Measurements from ENCODE around the gene TBC1D5.

Gene TBC1D5

DNA sequence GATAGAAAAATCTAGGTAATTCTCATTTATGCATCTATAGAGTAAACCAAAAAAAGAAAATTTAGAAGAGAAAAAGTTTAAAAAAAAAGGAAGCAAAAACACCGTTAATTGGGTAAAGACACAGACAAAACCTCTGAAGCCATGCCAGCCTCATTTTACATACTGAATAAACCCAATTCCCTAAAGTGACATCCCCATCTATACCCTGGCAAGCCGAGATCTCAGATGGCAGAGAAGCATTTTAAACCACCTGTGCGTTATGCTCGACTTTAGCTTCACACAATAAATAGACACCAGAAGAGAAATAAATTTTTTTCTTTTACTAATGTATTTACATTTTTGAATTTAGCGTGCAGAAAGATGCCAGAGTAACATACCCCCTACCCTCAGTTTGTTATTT lies 475.6 kb downstream of the TBC1D5 start:
- no peak for DNase-seq

DNA sequence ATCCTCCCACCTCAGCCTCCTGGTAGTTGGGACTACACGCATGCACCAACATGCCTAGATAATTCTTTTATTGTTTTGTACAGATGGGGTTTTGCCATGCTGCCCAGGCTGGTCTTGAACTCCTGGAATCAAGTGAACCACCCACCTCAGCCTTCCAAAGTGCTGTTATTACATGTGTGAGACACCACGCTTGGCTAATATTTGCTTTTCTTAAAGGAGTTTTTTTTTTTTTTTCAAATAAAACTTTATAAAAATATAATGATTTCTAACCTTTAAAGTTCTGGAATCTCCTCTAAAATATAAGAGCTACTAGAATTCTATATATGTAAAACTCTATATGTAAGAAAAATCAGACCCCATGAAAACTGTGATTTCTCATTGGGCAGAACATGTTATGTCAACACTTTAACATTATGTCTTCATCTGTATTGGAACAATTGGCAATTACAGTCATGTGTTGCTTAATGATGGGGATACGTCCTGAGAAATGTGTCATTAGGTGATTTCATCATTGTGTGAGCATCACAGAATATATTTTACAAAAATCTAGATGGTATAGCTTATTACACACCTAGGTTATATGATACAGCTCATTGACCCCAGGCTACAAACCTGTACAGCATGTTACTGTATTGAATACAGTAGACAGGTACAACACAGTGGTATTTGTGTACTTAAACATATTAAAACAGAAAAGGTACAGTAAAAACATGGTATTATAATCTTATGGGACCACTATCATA lies 480.6 kb downstream of the TBC1D5 start:
- DNase-seq, result no peak

DNA sequence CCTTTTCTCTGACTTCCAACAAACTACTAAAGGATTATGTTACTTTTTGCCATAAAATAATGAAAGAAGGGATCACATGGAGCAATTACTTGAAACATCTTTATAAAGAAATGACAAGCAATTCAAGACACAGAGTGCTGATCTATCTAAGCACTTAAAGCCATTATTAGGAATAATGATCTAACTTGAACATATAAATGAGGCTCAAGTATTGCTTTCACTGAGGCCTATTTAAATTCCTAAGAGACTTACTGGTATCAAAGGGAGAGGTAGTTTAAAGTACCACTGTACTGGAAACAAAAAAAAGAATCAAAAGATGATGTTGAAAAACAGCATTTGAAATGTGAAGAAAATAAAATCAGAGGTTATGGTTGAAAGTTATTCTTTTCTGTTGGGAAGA lies 482.2 kb downstream of the TBC1D5 start:
- DNase-seq, result no peak

DNA sequence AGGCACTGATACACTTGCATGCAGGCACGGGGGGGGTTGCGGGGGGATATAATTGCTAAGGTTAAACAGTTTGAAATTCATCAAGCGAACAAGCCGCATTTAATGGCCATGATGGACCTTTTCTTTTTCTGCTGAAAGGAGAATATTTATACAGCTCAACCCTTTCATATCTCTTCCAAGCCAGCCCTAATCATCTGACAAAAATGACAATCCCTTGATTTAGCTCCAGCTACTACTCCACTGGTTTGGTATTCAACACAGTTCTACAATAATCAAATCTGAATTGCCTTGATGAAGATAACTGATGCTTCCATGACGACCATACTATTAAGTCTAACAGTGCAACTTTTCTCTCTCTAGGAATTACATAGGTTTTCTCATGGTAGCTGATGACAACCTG lies 482.7 kb downstream of the TBC1D5 start:
- DNase-seq, result no peak

DNA sequence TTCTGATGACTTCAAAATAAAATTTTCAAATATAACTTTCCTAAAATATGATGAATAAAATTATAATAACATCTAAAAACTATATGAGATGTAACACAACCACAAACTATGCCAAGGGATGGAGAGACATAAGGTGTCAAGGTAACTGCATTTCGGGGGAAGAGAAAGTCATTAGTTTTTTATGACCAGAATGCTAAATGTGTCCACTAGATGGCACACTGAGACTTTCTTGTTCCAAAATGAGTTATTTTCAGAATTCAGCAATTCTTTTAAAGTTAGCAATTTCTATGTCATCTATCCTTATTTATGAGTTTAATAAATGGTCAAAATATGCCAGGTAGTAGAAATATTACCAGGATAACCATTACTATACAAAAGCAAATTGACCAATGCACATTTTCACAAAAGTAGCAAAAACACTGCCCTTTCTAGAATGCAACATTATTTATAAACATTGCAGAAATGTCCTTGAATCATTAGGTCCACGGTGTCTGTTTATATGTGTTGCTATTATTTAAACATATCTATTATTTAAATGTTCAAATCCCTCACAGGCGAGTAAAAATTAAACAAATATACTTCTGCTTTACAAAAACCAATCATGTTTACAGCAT lies 483.5 kb downstream of the TBC1D5 start:
- DNase-seq, result no peak

DNA sequence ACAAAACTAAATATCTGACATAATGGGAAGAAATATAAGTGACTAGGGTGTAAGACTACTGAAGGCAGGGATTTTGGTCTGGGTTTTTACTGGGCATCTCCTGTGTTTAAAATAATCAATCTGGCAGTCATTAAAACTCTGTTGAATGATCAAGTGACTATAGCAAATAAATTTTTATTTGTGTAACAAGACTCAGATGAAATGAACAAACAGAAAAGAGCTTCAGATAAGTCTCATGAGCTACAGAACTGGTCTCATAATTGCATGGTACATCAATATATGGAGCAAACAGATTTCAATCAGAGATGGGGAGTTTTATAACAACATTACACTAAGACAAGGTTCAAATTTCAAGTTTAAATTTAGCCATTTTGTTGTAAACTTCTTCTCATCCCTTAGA lies 485.2 kb downstream of the TBC1D5 start:
- DNase-seq, result no peak

DNA sequence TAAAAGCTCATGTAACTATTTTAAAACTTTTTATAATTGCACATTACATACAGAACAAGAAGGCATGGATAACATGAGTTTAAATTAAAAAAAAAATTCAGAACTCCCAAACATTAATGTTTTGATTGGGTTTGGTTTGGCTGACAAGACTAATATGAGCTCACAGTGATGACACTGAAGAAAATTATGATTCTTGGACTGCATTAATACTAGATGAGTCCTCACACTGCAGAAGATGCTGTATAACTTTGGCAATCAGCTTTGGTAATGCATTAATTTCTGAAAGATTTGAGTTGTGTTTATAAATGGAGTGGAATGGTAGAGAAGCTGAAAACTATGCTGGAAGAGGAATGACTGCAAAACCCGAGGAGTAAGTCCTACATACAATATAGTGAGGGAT lies 498.8 kb downstream of the TBC1D5 start:
- DNase-seq, result no peak

DNA sequence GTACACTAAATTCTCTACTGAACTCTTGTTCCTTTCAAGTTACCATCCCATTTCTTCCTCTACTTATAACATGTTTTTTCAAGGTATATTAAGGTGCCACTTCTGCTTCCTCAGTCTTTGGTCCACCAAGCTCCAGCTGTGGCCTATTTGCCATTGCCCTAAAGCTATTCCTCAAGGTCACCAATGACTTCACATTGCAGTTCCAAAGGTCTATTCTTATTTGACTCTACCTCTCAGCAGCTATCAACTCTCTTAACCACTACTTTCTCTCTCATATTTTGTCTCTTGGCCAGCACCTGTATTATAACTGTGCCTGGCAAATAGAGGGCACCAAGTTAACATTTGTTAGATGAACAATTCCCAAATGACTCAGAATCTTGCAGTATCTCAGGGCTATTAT lies 503.0 kb downstream of the TBC1D5 start:
- no peak for DNase-seq

DNA sequence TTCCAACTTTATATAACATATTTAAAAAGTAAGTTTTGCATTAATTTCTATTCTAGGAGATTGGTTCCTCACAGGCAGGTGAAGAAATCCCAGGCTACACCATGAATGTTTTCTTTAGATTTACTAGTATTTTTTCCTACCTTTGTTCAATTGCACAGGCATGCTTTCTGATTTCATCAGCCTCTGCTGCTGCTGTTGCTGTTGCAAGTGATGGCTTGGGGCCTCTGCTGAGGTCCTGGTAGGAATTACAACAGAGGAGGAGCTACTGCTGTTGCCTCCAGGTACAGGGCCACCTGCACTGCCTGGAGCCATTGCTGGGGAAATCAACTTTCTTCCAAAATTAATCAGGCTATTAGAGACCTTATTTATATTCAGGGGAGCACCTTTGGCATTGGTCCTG lies 504.4 kb downstream of the TBC1D5 start:
- no peak for DNase-seq

DNA sequence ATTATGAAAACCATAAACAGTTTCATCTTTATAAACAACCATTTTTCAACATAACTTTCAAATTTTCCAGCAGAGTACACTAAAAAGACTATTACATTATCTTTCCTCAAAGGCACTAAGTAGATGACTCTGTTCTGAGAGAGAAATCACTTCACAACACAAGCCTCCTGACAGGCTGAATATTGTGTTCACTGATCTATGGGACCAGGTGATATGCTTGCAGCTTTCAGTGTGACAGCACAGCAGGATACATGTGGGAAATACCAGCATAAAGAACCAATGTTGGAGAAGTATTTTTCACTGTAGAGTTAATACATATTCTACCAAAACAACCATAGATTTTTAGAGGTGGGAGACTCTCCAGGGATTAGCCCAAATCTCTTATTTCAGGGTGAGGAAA lies 507.1 kb downstream of the TBC1D5 start:
- DNase-seq, result no peak

DNA sequence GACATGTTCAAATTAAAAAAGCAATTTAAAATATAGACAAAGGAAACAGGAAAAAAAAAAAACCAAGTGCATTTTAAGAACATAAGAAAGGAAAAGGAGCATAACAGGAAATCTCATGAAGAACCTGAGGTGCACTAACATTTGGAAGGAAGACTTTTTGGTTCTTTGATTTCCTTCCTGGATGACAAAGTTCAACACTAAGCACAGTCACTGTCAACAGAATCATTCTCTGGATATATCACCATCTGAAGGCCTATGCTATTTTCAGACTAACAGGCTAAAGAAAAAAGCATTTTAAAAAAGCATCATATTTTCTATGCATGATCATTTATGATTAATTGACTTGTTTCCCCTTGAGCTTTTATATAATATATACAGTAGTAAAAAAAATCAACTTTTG lies 508.0 kb downstream of the TBC1D5 start:
- no peak for DNase-seq

DNA sequence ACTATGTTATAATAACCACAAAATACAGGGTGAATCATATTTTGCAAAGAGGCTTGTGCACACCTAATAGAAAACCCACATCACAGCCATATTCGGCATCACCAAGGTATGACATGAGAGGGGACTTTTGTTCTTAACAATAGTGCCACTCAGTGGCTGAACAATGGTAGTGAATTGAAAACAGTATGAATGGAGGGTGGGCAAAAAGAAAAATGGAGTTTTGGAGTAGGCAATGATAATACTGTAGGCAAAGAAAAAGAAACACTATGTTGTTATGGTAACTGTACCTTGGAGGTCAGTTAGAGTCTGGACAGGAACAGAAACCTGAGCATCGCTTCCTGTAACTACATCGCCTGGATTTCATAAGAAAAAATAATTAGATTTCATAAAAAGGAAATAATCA lies 509.0 kb downstream of the TBC1D5 start:
- DNase-seq, result no peak

DNA sequence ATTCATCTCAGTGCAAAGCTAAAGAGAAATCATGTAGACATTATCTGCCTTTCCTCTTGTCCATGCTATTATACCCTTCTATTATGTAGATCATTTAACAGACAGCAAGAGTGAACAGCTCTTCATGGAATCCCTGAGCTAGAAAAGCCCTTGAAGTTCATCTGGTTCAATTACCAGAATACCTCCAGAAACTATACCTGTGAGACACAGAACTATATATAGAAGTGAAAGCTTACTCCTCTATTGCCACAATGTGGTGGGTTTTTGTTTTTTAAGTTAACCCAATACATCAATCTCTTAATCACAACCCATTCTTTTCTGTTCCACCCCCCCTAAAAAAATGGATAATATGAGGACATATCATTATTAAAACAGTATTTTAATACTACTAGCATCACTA lies 510.0 kb downstream of the TBC1D5 start:
- DNase-seq, result no peak

DNA sequence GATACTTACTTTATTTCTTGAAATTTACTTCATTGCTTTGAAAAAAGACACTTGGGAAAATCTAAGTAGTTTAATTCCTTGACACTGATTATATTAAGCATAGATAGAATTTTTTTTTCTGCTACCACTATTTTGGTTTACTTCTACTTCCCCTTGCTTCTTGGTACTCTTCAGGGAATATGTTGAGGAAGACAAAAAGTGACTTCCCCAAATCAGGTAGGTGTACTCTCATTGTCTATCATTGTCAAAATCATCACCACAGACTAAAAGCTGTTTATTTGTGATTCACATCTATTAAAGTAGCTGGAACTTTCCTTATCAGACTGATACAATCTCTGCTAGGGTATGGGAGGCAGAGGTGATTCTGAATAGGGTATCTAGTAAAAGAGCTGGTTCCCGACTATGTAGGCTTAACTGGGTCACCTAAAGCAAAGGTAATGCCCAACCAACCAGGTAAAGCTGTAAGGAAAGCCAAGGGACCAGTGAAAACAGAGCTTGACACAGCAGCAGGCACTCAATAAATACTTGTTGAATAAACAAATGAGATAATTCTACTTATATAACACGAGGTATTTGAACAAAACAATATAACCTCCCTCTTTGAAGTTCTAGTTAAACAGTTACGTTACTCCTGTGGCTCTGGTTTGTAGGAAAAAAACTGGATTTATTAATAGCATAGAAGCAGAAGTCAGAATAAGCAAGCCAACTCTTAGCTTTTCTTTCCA lies 510.7 kb downstream of the TBC1D5 start:
- no peak for DNase-seq

DNA sequence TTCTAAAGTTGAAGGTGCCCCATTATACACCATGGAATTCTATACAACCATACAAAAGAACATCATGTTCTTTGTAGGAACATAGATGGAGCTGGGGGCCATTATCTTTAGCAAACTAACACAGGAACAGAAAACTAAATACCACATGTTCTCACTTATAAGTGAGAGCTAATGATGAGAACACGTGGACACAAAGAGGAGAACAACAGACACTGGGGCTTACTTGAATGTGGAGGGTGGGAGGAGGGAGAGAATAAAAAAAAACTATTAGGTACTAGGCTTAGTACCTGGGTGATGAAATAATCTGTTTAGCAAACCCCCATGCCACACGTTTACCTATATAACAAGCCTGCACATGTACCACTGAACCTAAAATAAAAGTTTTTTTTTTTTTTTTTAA lies 515.0 kb downstream of the TBC1D5 start:
- DNase-seq, result no peak

DNA sequence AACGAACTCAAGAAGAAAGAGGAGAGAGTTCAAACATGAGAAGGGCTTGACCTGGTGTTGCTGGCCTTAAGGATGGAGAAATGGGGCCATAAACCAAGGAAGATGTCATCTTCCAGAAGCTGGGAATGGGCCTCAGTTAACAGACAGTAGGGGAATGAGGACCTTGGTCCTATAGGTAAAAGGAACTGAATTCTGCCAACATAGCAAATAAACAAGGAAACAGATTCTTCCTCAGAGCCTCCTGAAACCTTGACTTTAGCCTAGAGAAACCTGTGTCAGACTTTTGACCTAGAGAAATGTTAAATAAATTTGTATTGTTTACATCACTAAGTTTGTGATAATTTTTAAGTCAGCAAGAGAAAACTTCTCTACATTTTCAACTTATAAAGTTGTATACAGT lies 520.9 kb downstream of the TBC1D5 start:
- no peak for DNase-seq

DNA sequence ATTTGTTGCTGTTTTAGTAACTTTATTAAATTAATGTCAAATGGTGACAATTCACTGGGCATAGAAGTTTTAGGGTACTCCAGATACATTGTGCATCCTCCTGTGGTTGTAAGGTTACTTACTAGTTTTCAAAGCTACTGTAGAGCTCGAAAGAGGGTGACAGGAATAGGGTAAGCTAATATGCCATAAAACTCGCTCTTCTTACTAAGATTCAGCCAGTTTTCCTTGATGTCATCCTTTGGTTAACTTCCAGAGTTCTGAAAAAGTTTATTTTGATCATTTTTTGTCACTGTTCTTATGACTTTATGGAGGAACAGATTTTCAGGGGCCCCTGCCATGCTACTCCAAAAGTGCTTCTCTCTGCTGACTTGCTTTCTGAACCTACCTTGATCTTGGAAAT lies 522.8 kb downstream of the TBC1D5 start:
- DNase-seq, result no peak

DNA sequence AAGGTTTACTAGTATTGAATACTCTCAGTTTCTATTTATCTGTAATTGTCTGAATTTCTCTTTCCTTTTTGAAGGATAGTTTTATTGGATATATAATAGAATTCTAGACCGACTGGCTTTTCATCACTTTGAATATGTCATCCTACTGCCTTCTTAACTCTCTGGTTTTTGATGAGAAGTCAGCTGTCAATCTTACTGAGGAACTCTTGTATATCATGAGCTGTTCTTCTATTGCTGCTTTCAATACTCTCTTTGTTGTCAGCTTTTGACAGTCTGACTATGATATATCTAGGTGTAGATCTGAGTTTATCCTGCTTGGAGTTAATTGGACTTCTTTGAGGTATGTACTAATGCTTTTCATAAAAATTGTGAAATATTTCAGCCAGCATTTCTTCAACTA lies 523.8 kb downstream of the TBC1D5 start:
- no peak for DNase-seq

DNA sequence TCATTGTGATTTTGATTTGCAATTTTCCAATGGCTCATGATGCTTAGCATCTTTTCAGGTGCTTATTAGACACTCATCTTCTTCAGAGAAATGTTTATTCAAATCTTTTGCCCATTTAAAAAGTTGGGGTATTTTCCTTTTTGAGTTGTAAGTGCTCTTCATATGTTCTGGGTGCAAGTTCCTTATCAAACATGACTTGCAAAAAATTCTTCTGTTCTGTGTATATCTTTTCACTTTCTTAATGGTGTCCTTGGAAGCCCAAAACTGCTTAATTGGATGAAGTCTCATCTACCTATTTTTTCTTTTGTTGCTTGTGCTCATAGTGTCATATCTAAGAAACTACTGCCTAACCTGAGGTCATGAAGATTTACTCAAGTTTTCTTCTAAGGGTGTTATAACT lies 524.8 kb downstream of the TBC1D5 start:
- DNase-seq, result no peak

DNA sequence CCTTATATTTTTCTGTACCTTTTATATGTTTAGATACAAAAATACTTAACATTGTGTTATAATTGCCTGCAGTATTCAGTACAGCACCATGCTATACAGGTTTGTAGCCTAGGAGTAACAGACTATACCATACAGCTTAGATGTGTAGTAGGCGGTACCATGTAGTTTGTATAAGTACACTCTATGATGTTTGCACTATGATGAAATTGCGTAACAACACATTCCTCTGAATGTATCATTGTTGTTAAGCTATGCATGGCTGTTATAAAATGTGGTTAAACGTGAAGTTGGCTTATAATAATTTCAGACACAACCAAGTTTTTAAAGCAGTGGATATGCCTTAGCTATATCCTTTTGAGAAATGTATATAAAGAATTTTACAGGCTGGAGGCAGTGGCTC lies 529.3 kb downstream of the TBC1D5 start:
- DNase-seq, result no peak

DNA sequence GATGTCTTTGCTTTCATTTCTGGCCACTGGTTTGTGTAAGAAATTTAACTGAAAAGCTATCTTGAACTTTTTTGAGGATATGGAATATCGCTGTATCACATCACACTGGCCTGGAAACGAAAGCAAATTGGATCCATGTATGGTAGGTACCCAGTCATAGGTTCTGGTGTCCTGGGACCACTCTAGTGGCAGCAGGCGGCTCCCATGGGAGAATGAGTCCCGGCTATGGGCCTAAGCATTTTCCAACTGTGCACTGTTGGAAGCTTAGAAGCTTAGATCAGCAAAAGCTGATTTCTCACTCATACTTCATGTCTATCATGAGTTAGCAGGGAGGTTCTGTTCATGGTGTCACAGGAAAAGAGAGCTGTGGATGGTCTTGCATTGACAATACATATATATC lies 534.5 kb downstream of the TBC1D5 start:
- DNase-seq, result no peak

DNA sequence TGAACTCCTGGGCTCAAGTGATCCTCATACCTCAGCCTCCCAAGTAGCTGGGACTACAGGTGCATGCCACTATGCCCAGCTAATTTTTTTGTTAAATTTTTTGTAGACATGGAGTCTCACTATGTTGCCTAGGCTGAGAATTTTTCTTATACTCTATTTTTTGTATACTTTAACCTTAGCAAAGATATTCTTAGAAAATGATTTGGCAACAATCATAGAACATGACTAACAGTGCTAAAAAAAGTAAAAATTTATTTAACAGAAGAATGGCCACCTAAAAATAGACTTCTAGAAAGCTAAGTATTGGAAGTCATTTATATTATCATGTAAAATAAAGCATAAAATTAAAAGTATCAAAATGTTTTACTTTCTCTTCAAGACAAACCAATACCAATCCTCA lies 535.4 kb downstream of the TBC1D5 start:
- no peak for DNase-seq

DNA sequence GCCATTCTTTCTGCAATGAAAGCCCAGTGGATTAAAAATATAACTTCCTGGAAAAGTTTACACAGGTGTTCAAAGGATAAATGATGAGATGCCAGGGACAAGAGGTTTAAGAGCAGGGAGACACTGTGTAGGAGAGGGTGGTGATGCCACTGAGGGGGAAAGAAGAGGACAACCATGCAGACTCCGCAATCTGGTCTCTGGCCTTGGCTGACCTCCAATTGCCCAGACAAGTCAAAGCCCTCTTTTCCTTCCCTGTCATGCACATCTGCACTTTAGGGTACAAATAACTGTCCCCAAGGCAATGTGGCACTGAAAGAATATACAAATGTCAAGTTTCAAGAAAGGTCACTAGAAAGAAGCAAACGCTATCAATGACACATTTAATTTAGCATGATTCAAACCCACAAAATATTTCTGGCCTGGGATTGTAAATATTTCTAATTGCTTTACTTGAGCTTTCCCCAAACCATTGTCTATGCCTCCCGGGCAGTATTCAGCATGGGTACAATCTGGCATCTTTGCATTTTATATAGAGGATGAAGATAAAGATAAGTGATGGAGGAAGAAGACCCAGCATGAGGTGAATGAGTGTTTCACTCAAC lies 538.3 kb downstream of the TBC1D5 start:
- no peak for DNase-seq

DNA sequence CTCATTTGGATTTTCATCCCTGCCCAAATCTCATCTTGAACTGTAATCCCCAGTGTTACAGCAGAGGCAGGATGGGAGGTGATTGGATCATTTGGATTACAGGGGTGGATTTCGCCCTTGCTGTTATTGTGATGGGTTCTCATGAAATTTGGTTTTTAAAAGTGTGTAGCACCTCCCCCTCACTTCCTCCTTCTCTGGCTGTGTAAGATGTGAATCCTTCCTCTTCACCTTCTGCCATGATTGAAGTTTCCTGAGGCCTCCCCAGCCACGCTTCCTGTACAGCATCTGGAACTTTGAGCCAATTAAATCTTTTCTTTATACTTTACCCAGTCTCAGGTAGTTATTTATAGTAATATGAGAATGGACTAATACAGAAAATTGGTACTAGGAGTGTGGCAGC lies 540.9 kb downstream of the TBC1D5 start:
- no peak for DNase-seq
